Breast epithelium (tissue), 4 donors: ENCODE data around the gene KATNA1. TPM values are rescaled to one million over a fixed set of nuclear protein-coding genes. Genes with fewer than 3 reads are reported as not detected.

Experiments
- DNase-seq, 2 donors: peaks; one replicate each; pipeline ENCODE4 v3.0.0-alpha.2; 2019; ENCODE audit warnings: low spot score in 2 of 2
- H3K27ac ChIP-seq, 2 donors: fragments of 200-600 bp; sonication (generic) in 1 of 2; one replicate each; pipeline ENCODE4 v1.5.1; 2016 to 2019; ENCODE audit warnings: mild to moderate bottlenecking in 1 of 2
- H3K27me3 ChIP-seq, 2 donors: fragments of 200-600 bp; sonication (generic) in 1 of 2; one replicate each; pipeline versions ENCODE4 v1.5.1 to v1.6.0; 2017 to 2019; ENCODE audit warnings: control low read depth in 1 of 2, mild to moderate bottlenecking in 1 of 2
- H3K36me3 ChIP-seq: fragments of 200-600 bp; one replicate; pipeline ENCODE4 v1.5.1; 2019
- H3K4me1 ChIP-seq, 2 donors: fragments of 200-600 bp; sonication (generic); one replicate each; pipeline ENCODE4 v1.5.1; 2016 to 2019; ENCODE audit warnings: control low read depth in 1 of 2
- H3K4me3 ChIP-seq, 3 donors: fragments of 200-600 bp; sonication (generic); 1 replicate in 2 of 3; 2 replicates in 1 of 3; pipeline ENCODE4 v1.5.1; 2016 to 2019; ENCODE audit warnings: mild to moderate bottlenecking in 3 of 3, moderate library complexity in 2 of 3
- H3K9me3 ChIP-seq, 2 donors: fragments of 200-600 bp; sonication (generic) in 1 of 2; one replicate each; pipeline ENCODE4 v1.5.1; 2016 to 2019; ENCODE audit warnings: control low read depth in 1 of 2
- CTCF ChIP-seq, 3 donors: fragments of 450-650 bp; IDR thresholded peaks; one replicate each; pipeline ENCODE4 v1.5.1; 2016 to 2017; ENCODE audit warnings: antibody characterized with exemption in 3 of 3, mild to moderate bottlenecking in 3 of 3, moderate library complexity in 3 of 3
- POLR2A ChIP-seq: fragments of 450-650 bp; IDR thresholded peaks from one replicate; pipeline ENCODE4 v1.6.1; 2016; ENCODE audit warnings: antibody characterized with exemption, mild to moderate bottlenecking, moderate library complexity
- POLR2AphosphoS5 ChIP-seq, 3 donors: sonication (generic); formaldehyde crosslinking; IDR thresholded peaks; one replicate each; pipeline ENCODE4 v1.6.1; 2017; ENCODE audit warnings: antibody characterized with exemption in 3 of 3
- intact Hi-C: fragments of 100-400 bp; cut with DNase I; formaldehyde crosslinking; loops from one replicate; pipeline ENCODE4 v1.15.1; 2023; ENCODE audit warnings: low total_unique reads
- total RNA-seq, 3 donors: library from RNA; depleted of rRNA; stranded (reverse); fragments of >200 nt; gene quantifications; one replicate each; pipeline ENCODE4 v1.1.0, GENCODE V29; 2016

Gene KATNA1
- total RNA-seq, 3 donors from 2014 or later: 20.1 to 24.9 (median 21.1) TPM

- DNase-seq: no peak
- H3K36me3 ChIP-seq: no peaks in the 10 kb centered on the region
- H3K4me3 ChIP-seq: no peak overlapping the region
- H3K27me3 ChIP-seq: no peaks in the 10 kb centered on the region
- intact Hi-C loops: no loop called here
- no peaks in the 10 kb centered on the region for H3K4me1 ChIP-seq
- TF ChIP-seq POLR2AphosphoS5 (IDR thresholded peaks at IDR 0.05) (no peak), CTCF (IDR thresholded peaks at IDR 0.05) (no peak), POLR2A (no peak)
- H3K27ac ChIP-seq: no peak overlapping the region
- no peaks in the 10 kb centered on the region for H3K9me3 ChIP-seq
Measured at GRCh38 chr6:149586149-149586548, 62.4 kb downstream of the KATNA1 start.

- Histone ChIP-seq H3K4me1 (no peaks in the 10 kb centered on the region), H3K9me3 (no peaks in the 10 kb centered on the region), H3K27ac (no peak overlapping the region), H3K4me3 (no peak overlapping the region), H3K36me3 (no peaks in the 10 kb centered on the region), H3K27me3 (no peaks in the 10 kb centered on the region)
- intact Hi-C loops: no loop called here
- no peak for DNase-seq
- TF ChIP-seq POLR2AphosphoS5 (IDR thresholded peaks at IDR 0.05): no peak
- TF ChIP-seq POLR2A: no peak
- TF ChIP-seq CTCF (IDR thresholded peaks at IDR 0.05): no peak
Measured at GRCh38 chr6:149581349-149581748, 67.2 kb downstream of the KATNA1 start.

- DNase-seq: no peak
- Histone ChIP-seq H3K4me1 (no peaks in the 10 kb centered on the region), H3K27me3 (no peaks in the 10 kb centered on the region), H3K9me3 (no peaks in the 10 kb centered on the region), H3K27ac (no peak overlapping the region), H3K4me3 (no peak overlapping the region), H3K36me3 (no peaks in the 10 kb centered on the region)
- TF ChIP-seq CTCF (IDR thresholded peaks at IDR 0.05) (no peak), POLR2AphosphoS5 (IDR thresholded peaks at IDR 0.05) (no peak), POLR2A (no peak)
- intact Hi-C loops: no loop called here
Measured at GRCh38 chr6:149580880-149581279, 67.6 kb downstream of the KATNA1 start.

- no peak overlapping the region for H3K4me3 ChIP-seq
- no peaks in the 10 kb centered on the region for H3K27me3 ChIP-seq
- intact Hi-C loops: no loop called here
- H3K36me3 ChIP-seq: no peaks in the 10 kb centered on the region
- no peak overlapping the region for H3K27ac ChIP-seq
- H3K9me3 ChIP-seq: no peaks in the 10 kb centered on the region
- DNase-seq: no peak
- TF ChIP-seq POLR2AphosphoS5 (IDR thresholded peaks at IDR 0.05): no peak
- TF ChIP-seq CTCF (IDR thresholded peaks at IDR 0.05): no peak
- TF ChIP-seq POLR2A: no peak
- H3K4me1 ChIP-seq: no peaks in the 10 kb centered on the region
Measured at GRCh38 chr6:149567945-149568585, 80.4 kb downstream of the KATNA1 start.

GRCh38 chr6:149567194-149567586 lies 81.3 kb downstream of the KATNA1 start:
- DNase-seq: no peak
- H3K4me1 ChIP-seq: no peaks in the 10 kb centered on the region
- peak overlapping the region; percentile 97 to 98 for H3K27ac ChIP-seq
- no peaks in the 10 kb centered on the region for H3K9me3 ChIP-seq
- no peaks in the 10 kb centered on the region for H3K27me3 ChIP-seq
- peak overlapping the region; percentile 96 to 100 (median 98) for H3K4me3 ChIP-seq
- no peaks in the 10 kb centered on the region for H3K36me3 ChIP-seq
- intact Hi-C loops: no loop called here
- TF ChIP-seq POLR2AphosphoS5 (IDR thresholded peaks at IDR 0.05) (no peak), CTCF (IDR thresholded peaks at IDR 0.05) (no peak), POLR2A (no peak)
